Measurements from ENCODE around the gene PIGS. TPM values are rescaled to one million over a fixed set of nuclear protein-coding genes. Genes with fewer than 3 reads are reported as not detected.
"Not testable (repeated sequence)": the region's sequence is repeated elsewhere in the genome, so short reads cannot be mapped to it uniquely, and the experiment has no call there.

The PIGS gene
- total and polyA plus RNA-seq, 7 donors = 17.2 to 66.3 (median 33.7) TPM

DNA sequence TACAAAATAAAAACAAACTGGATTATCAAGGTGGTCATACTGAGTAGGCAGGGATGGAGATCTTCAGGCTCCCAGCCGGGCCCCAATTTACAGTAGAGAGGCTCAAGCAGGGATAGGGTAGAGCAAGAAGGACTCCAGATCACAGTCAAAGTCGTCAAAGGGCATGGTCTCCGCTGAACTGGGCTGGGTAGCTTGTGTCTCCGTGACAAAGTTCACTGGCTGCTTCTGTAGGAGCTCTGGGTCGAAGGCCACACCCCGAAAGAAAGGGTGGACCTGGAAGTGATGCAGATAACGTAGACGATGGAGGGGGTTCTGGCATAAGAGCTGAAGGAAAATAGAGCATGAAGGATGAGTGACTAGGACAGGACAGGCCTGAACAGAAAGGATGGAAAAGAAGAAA, 39.1 kb upstream of the PIGS start:
- Histone ChIP-seq H3K27ac (no peak overlapping the region), H3K9me3 (no peaks in the 10 kb centered on the region), H3K4me3 (no peak overlapping the region), H3K27me3 (no peaks in the 10 kb centered on the region), H3K36me3 (peaks cover 6 to 33% (median 11%) of the 10 kb centered on the region in 4 donors), H3K4me1 (no peaks in the 10 kb centered on the region)
- DNase-seq = no peak
- intact Hi-C loops (cut with DNase I) = loop anchor here (5.0 kb wide), 1 partner anchor 58 kb away; the partner anchor contains the start of gene UNC119
- TF ChIP-seq EP300 (IDR thresholded peaks at IDR 0.05) = no peak
- no peak for TF ChIP-seq POLR2A (IDR thresholded peaks at IDR 0.05)
- no peak for TF ChIP-seq POLR2AphosphoS5 (IDR thresholded peaks at IDR 0.05)
- TF ChIP-seq, protein P1, sequence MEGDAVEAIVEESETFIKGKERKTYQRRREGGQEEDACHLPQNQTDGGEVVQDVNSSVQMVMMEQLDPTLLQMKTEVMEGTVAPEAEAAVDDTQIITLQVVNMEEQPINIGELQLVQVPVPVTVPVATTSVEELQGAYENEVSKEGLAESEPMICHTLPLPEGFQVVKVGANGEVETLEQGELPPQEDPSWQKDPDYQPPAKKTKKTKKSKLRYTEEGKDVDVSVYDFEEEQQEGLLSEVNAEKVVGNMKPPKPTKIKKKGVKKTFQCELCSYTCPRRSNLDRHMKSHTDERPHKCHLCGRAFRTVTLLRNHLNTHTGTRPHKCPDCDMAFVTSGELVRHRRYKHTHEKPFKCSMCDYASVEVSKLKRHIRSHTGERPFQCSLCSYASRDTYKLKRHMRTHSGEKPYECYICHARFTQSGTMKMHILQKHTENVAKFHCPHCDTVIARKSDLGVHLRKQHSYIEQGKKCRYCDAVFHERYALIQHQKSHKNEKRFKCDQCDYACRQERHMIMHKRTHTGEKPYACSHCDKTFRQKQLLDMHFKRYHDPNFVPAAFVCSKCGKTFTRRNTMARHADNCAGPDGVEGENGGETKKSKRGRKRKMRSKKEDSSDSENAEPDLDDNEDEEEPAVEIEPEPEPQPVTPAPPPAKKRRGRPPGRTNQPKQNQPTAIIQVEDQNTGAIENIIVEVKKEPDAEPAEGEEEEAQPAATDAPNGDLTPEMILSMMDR (IDR thresholded peaks at IDR 0.05) = no peak
- WGBS, 2 donors = 35 to 79% methylated on average over 8 of the region's 8 CpGs

DNA sequence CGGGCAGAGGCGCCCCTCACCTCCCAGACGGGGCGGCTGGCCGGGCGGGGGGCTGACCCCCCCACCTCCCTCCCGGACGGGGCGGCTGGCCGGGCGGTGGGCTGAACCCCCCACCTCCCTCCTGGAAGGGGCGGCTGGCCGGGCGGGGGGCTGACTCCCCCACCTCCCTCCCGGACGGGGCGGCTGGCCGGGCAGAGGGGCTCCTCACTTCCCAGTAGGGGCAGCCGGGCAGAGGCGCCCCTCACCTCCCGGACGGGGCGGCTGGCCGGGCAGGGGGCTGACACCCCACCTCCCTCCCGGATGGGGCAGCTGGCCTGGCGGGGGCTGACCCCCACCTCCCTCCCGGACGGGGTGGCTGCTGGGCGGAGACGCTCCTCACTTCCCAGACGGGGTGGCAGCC, 32.7 kb upstream of the PIGS start:
- H3K9me3 ChIP-seq; DNase-seq; intact Hi-C loops (cut with DNase I); H3K4me3 ChIP-seq; H3K36me3 ChIP-seq; H3K27ac ChIP-seq; H3K27me3 ChIP-seq: not testable (repeated sequence)
- WGBS, 2 donors = 95% methylated on average over 31 of the region's 31 CpGs
- peaks cover 2 to 10% (median 7%) of the 10 kb centered on the region in 4 donors for H3K4me1 ChIP-seq

GRCh38 chr17:28599311-28600184, 28.2 kb upstream of the PIGS start:
- no peaks in the 10 kb centered on the region for H3K36me3 ChIP-seq
- WGBS, 2 donors = 2 to 6% methylated on average over 40 of the region's 40 CpGs
- DNase-seq = peak; percentile 87
- no peaks in the 10 kb centered on the region for H3K9me3 ChIP-seq
- H3K27me3 ChIP-seq = no peaks in the 10 kb centered on the region
- peaks cover 2 to 19% (median 14%) of the 10 kb centered on the region in 4 donors for H3K4me1 ChIP-seq
- TF ChIP-seq POLR2AphosphoS5 (IDR thresholded peaks at IDR 0.05) (peak in 2 of 4 donors; percentile 5 to 33), POLR2A (IDR thresholded peaks at IDR 0.05) (no peak), EP300 (IDR thresholded peaks at IDR 0.05) (no peak)
- TF ChIP-seq, protein P1 (IDR thresholded peaks at IDR 0.05) = no peak
- peak overlapping the region; percentile 85 to 92 (median 89) for H3K27ac ChIP-seq
- intact Hi-C loops (cut with DNase I) = loop anchor here (2.0 to 5.0 kb wide), 2 partner anchors 29 to 47 kb away; partner anchors contain the start of genes PIGS and UNC119
- peak overlapping the region; percentile 52 to 63 (median 55) for H3K4me3 ChIP-seq

- peak within 1 kb of the TSS; percentile 52 to 63 (median 55) for H3K4me3 ChIP-seq
- H3K27me3 ChIP-seq = no peaks in the 10 kb centered on the region
- intact Hi-C loops (cut with DNase I) = loop anchor here (2.0 to 5.0 kb wide), 2 partner anchors 28 to 47 kb away; partner anchors contain the start of genes PIGS and UNC119
- peak within 1 kb of the TSS; percentile 85 to 92 (median 89) for H3K27ac ChIP-seq
- no peaks in the 10 kb centered on the region for H3K9me3 ChIP-seq
- H3K36me3 ChIP-seq = no peaks in the 10 kb centered on the region
- peaks cover 2 to 19% (median 14%) of the 10 kb centered on the region in 4 donors for H3K4me1 ChIP-seq
- DNase-seq = peak; percentile 97
- 0% methylated on average over 44 of the region's 44 CpGs for whole genome bisulfite sequencing, 2 donors
- TF ChIP-seq EP300 (IDR thresholded peaks at IDR 0.05) (no peak), POLR2AphosphoS5 (IDR thresholded peaks at IDR 0.05) (peak; percentile 95 to 99 (median 96)), POLR2A (IDR thresholded peaks at IDR 0.05) (peak; percentile 84 to 86)
- TF ChIP-seq, protein P1 (IDR thresholded peaks at IDR 0.05) = no peak
Measured at GRCh38 chr17:28598799-28599310, 27.5 kb upstream of the PIGS start, which contains the start of gene SPAG5. TSS of gene SPAG5 (minus strand) at chr17:28599025. CDS start at chr17:28598946, 79 bp downstream.

- no peaks in the 10 kb centered on the region for H3K9me3 ChIP-seq
- H3K4me3 ChIP-seq = peak overlapping the region; percentile 52 to 63 (median 55)
- peaks cover 2 to 19% (median 14%) of the 10 kb centered on the region in 4 donors for H3K4me1 ChIP-seq
- DNase-seq = no peak
- intact Hi-C loops (cut with DNase I) = loop anchor here (2.0 to 5.0 kb wide), 2 partner anchors 28 to 46 kb away; partner anchors contain the start of genes PIGS and UNC119
- H3K36me3 ChIP-seq = no peaks in the 10 kb centered on the region
- peak overlapping the region; percentile 85 to 92 (median 89) for H3K27ac ChIP-seq
- WGBS, 2 donors = 2 to 7% methylated on average over 17 of the region's 17 CpGs
- H3K27me3 ChIP-seq = no peaks in the 10 kb centered on the region
- TF ChIP-seq, protein P1 (IDR thresholded peaks at IDR 0.05) = no peak
- TF ChIP-seq EP300 (IDR thresholded peaks at IDR 0.05) (no peak), POLR2A (IDR thresholded peaks at IDR 0.05) (no peak), POLR2AphosphoS5 (IDR thresholded peaks at IDR 0.05) (no peak)
Measured at GRCh38 chr17:28598389-28598788, 27.1 kb upstream of the PIGS start.

Data from sigmoid colon (tissue), 7 donors.